ENCODE results near the gene C19orf12. TPM values are rescaled to one million over a fixed set of nuclear protein-coding genes. Genes with fewer than 3 reads are reported as not detected.

The C19orf12 gene
- total and polyA plus RNA-seq, 2 donors (not counting 1 experiment from before 2014, with no cell fraction given), result 25.4 to 26.8 TPM

DNA sequence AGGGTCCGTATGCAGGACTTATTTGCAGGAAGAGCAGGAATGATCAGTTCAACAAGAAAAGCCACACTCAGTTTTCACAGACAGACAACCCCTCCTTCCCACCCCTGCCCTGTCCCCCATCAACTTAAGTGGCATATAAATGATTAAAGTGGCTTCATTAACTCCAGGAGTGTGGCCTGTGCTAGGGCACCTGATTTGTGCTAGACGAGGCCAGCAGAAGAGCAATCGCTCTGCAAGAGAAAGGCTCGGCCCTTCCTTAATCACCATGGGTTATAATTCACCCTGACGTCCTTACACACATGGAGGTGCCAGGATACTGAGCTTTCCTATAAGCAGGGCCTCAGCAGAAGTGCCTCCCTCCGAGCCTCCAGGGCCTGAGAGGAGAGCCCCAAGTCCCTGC lies 14.6 kb downstream of the C19orf12 start:
- DNase-seq (ENCODE audit: low read depth in 2 of 2), result no peak
- Histone ChIP-seq H3K4me2 (ENCODE audit: extremely low read depth, insufficient read depth, low read length) (no peak overlapping the region), H3K36me3 (ENCODE audit: control insufficient read depth, insufficient read depth, low read length) (peaks cover 3% of the 10 kb centered on the region), H4K20me1 (ENCODE audit: control insufficient read depth, extremely low read depth, insufficient read depth, low read length) (no peaks in the 10 kb centered on the region), H3K4me3 (replicated peaks in 1 of 4; ENCODE audit: control extremely low read depth in 1 of 4, insufficient read depth in 1 of 4, low read depth in 3 of 4, low read length in 4 of 4) (no peak overlapping the region), H3K79me2 (ENCODE audit: control insufficient read depth, insufficient read depth, low read length) (no peaks in the 10 kb centered on the region), H3K9me3 (ENCODE audit: control insufficient read depth, insufficient read depth, low read depth, low read length) (no peaks in the 10 kb centered on the region), H3K27ac (ENCODE audit: insufficient read depth, low read length) (no peak overlapping the region), H3K9ac (ENCODE audit: insufficient read depth, low read length) (no peak overlapping the region), H3K27me3 (ENCODE audit: control insufficient read depth, insufficient read depth, low read length) (no peaks in the 10 kb centered on the region), H2AFZ (ENCODE audit: low read length) (no peak overlapping the region), H3K4me1 (ENCODE audit: control insufficient read depth, extremely low read depth, insufficient read depth, low read length) (no peaks in the 10 kb centered on the region)
- no peak for TF ChIP-seq EZH2 (IDR thresholded peaks at IDR 0.05; ENCODE audit: low read length, missing control alignments)
- TF ChIP-seq, protein P1, sequence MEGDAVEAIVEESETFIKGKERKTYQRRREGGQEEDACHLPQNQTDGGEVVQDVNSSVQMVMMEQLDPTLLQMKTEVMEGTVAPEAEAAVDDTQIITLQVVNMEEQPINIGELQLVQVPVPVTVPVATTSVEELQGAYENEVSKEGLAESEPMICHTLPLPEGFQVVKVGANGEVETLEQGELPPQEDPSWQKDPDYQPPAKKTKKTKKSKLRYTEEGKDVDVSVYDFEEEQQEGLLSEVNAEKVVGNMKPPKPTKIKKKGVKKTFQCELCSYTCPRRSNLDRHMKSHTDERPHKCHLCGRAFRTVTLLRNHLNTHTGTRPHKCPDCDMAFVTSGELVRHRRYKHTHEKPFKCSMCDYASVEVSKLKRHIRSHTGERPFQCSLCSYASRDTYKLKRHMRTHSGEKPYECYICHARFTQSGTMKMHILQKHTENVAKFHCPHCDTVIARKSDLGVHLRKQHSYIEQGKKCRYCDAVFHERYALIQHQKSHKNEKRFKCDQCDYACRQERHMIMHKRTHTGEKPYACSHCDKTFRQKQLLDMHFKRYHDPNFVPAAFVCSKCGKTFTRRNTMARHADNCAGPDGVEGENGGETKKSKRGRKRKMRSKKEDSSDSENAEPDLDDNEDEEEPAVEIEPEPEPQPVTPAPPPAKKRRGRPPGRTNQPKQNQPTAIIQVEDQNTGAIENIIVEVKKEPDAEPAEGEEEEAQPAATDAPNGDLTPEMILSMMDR (conservative IDR thresholded peaks at IDR 0.05 in 1 of 2, IDR thresholded peaks at IDR 0.05 in 1 of 2; ENCODE audit: low read depth in 1 of 2, low read length in 2 of 2), result no peak

DNA sequence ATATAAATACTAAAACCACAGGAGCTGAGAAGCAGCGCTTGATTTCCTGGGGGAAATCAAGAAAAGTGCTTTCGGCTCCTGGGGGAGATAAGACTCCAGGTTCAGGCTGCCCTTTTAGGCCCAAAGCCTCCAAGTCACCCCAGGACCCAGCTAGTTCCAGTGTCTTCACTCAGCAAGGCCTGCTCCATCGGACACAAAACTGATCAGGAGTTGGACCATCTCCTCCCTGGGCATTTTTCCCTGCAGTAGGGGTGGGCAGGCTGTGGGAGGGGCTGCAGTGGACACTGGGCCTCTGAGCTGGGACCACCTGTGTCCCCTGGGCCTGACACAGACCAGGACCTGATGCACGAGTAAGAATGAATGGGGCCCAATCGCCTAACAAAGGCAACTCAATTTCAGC lies 15.2 kb downstream of the C19orf12 start:
- DNase-seq (ENCODE audit: low read depth in 2 of 2), result no peak
- Histone ChIP-seq H4K20me1 (ENCODE audit: control insufficient read depth, extremely low read depth, insufficient read depth, low read length) (no peaks in the 10 kb centered on the region), H3K9ac (ENCODE audit: insufficient read depth, low read length) (no peak overlapping the region), H2AFZ (ENCODE audit: low read length) (no peak overlapping the region), H3K27ac (ENCODE audit: insufficient read depth, low read length) (no peak overlapping the region), H3K9me3 (ENCODE audit: control insufficient read depth, insufficient read depth, low read depth, low read length) (no peaks in the 10 kb centered on the region), H3K79me2 (ENCODE audit: control insufficient read depth, insufficient read depth, low read length) (no peaks in the 10 kb centered on the region), H3K4me2 (ENCODE audit: extremely low read depth, insufficient read depth, low read length) (no peak overlapping the region), H3K36me3 (ENCODE audit: control insufficient read depth, insufficient read depth, low read length) (peaks cover 3% of the 10 kb centered on the region), H3K27me3 (ENCODE audit: control insufficient read depth, insufficient read depth, low read length) (no peaks in the 10 kb centered on the region), H3K4me3 (replicated peaks in 1 of 4; ENCODE audit: control extremely low read depth in 1 of 4, insufficient read depth in 1 of 4, low read depth in 3 of 4, low read length in 4 of 4) (no peak overlapping the region), H3K4me1 (ENCODE audit: control insufficient read depth, extremely low read depth, insufficient read depth, low read length) (no peaks in the 10 kb centered on the region)
- TF ChIP-seq EZH2 (IDR thresholded peaks at IDR 0.05; ENCODE audit: low read length, missing control alignments), result no peak
- TF ChIP-seq, protein P1 (conservative IDR thresholded peaks at IDR 0.05 in 1 of 2, IDR thresholded peaks at IDR 0.05 in 1 of 2; ENCODE audit: low read depth in 1 of 2, low read length in 2 of 2), result no peak

DNA sequence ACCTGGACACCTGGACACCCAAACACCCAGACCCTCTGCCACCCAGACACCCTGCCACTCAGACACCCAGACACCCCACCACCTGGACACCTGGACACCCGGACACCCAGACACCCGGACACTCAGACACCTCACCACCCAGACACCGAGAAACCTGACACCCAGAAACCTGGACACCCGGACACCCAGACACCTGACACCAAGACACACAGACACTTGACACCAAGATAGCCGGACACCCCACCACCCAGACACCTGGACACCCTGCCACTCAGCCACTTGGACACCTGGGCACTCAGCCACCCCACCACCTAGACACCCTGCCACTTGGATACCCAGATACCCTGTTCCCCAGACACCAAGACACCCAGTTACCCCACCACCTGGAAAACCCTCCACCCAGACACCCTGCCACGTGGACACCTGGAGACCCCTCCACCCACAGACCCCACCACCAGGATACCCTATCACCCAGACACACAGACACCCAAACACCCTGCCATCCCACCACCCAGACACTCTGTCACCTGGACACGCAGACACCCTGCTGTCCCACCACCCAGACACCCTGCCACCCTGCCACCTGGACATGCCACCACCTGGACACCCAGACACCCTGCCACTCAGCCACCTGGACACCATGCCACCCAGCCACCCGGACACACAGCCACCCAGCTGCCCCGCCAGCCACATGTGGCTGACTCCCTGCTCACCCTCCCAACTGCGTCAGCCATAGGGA lies 17.4 kb downstream of the C19orf12 start:
- Histone ChIP-seq H4K20me1 (ENCODE audit: control insufficient read depth, extremely low read depth, insufficient read depth, low read length) (no peaks in the 10 kb centered on the region), H3K9me3 (ENCODE audit: control insufficient read depth, insufficient read depth, low read depth, low read length) (no peaks in the 10 kb centered on the region), H3K4me2 (ENCODE audit: extremely low read depth, insufficient read depth, low read length) (no peak overlapping the region), H3K4me3 (replicated peaks in 1 of 4; ENCODE audit: control extremely low read depth in 1 of 4, insufficient read depth in 1 of 4, low read depth in 3 of 4, low read length in 4 of 4) (no peak overlapping the region), H3K27ac (ENCODE audit: insufficient read depth, low read length) (no peak overlapping the region), H3K9ac (ENCODE audit: insufficient read depth, low read length) (no peak overlapping the region), H3K4me1 (ENCODE audit: control insufficient read depth, extremely low read depth, insufficient read depth, low read length) (no peaks in the 10 kb centered on the region), H2AFZ (ENCODE audit: low read length) (no peak overlapping the region), H3K36me3 (ENCODE audit: control insufficient read depth, insufficient read depth, low read length) (peaks cover 3% of the 10 kb centered on the region), H3K79me2 (ENCODE audit: control insufficient read depth, insufficient read depth, low read length) (no peaks in the 10 kb centered on the region), H3K27me3 (ENCODE audit: control insufficient read depth, insufficient read depth, low read length) (no peaks in the 10 kb centered on the region)
- TF ChIP-seq, protein P1 (conservative IDR thresholded peaks at IDR 0.05 in 1 of 2, IDR thresholded peaks at IDR 0.05 in 1 of 2; ENCODE audit: low read depth in 1 of 2, low read length in 2 of 2), result no peak
- no peak for TF ChIP-seq EZH2 (IDR thresholded peaks at IDR 0.05; ENCODE audit: low read length, missing control alignments)
- DNase-seq (ENCODE audit: low read depth in 2 of 2), result no peak
